Measurements from ENCODE around the gene ITGB1BP1.

DNA sequence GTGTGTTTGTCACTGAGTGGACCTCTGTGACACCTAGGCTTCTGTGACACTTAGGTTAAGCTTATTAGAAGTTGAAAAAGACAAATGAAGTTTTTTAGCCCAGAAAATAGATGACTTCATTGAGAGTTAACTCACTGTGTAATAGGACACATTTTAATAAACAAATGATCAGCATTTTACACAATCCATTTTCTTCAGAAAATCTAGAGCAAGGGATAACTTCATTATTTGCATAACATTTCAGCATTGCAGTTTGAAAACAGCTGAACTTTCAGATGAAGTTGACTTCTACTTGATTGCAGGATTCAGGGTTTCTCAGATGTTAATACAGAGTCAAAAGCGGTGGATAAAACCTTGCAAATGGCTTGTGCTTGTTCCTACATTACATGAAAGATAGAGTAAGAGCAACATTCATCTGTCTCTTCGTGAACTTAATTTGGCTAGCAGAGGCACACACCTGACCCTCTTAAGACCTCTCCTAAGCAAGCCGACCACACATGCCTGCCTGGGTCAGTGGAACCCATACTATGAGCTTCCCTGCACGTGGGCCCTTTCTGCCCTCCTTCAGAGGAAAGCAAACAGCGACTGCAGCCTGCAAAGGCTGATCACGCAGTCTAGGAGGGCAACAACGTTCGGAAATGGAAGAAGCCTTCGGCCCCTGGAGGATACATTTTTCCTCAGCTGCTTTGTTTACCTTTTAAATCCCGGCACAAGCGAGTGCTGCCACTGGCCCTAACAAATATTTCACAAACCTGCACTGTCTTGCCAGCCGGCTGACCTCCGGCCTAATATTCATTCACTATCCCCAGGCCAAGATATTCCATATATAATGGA lies 16.6 kb downstream of the ITGB1BP1 start:
- TF ChIP-seq POLR2A (IDR thresholded peaks at IDR 0.05) = no peak
- no peak for TF ChIP-seq CTCF (IDR thresholded peaks at IDR 0.05 in 8 of 11, conservative IDR thresholded peaks at IDR 0.05 in 3 of 11)

Measured in spleen (tissue), 7 donors.